C4-2B (cell line): ENCODE measurements around the gene TTLL3.

Experiments
- ZFX ChIP-seq: fragments of 450-650 bp; IDR thresholded peaks from 2 replicates; pipeline ENCODE4 v1.6.1; 2017
- TF ChIP-seq, protein P1 (sequence below): fragments of 450-650 bp; conservative IDR thresholded peaks from 2 replicates; pipeline ENCODE4 v1.5.1; 2017; ENCODE audit warnings: mild to moderate bottlenecking

- TF ChIP-seq, protein P1, sequence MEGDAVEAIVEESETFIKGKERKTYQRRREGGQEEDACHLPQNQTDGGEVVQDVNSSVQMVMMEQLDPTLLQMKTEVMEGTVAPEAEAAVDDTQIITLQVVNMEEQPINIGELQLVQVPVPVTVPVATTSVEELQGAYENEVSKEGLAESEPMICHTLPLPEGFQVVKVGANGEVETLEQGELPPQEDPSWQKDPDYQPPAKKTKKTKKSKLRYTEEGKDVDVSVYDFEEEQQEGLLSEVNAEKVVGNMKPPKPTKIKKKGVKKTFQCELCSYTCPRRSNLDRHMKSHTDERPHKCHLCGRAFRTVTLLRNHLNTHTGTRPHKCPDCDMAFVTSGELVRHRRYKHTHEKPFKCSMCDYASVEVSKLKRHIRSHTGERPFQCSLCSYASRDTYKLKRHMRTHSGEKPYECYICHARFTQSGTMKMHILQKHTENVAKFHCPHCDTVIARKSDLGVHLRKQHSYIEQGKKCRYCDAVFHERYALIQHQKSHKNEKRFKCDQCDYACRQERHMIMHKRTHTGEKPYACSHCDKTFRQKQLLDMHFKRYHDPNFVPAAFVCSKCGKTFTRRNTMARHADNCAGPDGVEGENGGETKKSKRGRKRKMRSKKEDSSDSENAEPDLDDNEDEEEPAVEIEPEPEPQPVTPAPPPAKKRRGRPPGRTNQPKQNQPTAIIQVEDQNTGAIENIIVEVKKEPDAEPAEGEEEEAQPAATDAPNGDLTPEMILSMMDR = no peak
- no peak for TF ChIP-seq ZFX
Measured at GRCh38 chr3:9815986-9816385, 5.9 kb downstream of the TTLL3 start.
